ENCODE measurements around the gene ACOX2. TPM values are rescaled to one million over a fixed set of nuclear protein-coding genes. Genes with fewer than 3 reads are reported as not detected.

The ACOX2 gene
- total and polyA plus RNA-seq, 2 of the 13 experiments (the other 11 are each of a cell fraction or from before 2014, with no cell fraction given) = 42.6 to 98.5 TPM

DNA sequence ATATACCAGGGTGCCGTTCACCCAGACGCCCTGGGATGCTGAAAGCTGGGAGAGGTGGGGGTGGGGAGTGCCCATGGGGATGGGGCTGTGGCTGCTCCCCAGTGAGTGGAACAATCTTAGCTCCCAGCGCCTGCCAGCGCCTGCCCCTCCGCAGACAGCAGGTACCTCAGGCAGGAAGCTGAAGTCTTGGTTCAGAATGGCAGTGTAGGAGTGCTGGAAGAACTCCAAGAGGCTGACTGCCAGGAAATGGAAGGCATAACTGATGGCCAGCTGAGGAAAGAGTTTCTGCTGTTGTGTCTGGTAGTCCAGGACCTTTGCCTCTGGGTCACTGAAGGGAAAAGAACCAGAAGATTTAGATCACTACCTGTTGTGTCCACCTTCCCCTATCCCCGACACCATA is 8.4 kb downstream of the ACOX2 start:
- Histone ChIP-seq H3K4me3 (replicated peaks in 1 of 3; ENCODE audit: insufficient read depth in 1 of 3, low read depth in 2 of 3, low read length in 3 of 3) (no peak overlapping the region), H3K27me3 (ENCODE audit: control insufficient read depth in 1 of 2, insufficient read depth in 2 of 2, low read length in 2 of 2) (no peaks in the 10 kb centered on the region), H3K4me2 (ENCODE audit: low read depth, low read length) (no peak overlapping the region), H3K79me2 (ENCODE audit: insufficient read depth, low read length) (no peaks in the 10 kb centered on the region), H3K36me3 (replicated peaks in 1 of 2; ENCODE audit: control insufficient read depth in 1 of 2, insufficient read depth in 2 of 2, low read length in 2 of 2) (peaks cover 3 to 31% of the 10 kb centered on the region in 2 experiments; a peak in 4 of 5 replicates), H4K20me1 (ENCODE audit: insufficient read depth, low read length) (no peaks in the 10 kb centered on the region), H3K27ac (ENCODE audit: extremely low read length, insufficient read depth, low read length) (no peak overlapping the region), H3K4me1 (ENCODE audit: insufficient read depth, low read length) (peaks cover 63% of the 10 kb centered on the region), H3K9me3 (ENCODE audit: low read length) (no peaks in the 10 kb centered on the region), H2AFZ (ENCODE audit: low read length) (no peak overlapping the region), H3K9ac (ENCODE audit: insufficient read depth, low read depth, low read length) (no peak overlapping the region)
- WGBS (ENCODE audit: low lambda C conversion rate) = 98% methylated on average over 6 of the region's 6 CpGs
- DNase-seq (ENCODE audit: low spot score) (no peak), ATAC-seq (no peak), FAIRE-seq (no peak)
- intact Hi-C loops (cut with micrococcal nuclease; ENCODE audit: unreplicated experiment) (no loop called here), in situ Hi-C loops (cut with HindIII; ENCODE audit: extremely low pct_ligation_motif_present, low pct_unique_long_range_greater_than_20kb) (no loop called here)
- no TSS peak for BruUV-seq (replicated peaks)
- TF ChIP-seq HOXA9 (CRISPR knock-in tag; IDR thresholded peaks at IDR 0.05; ENCODE audit: borderline replicate concordance) = no peak
- no peak for TF ChIP-seq MEIS1 (CRISPR knock-in tag; IDR thresholded peaks at IDR 0.05; ENCODE audit: borderline replicate concordance)
- TF ChIP-seq IKZF4 (CRISPR knock-in tag; IDR thresholded peaks at IDR 0.05; ENCODE audit: borderline replicate concordance, low read depth, not compliant biosample characterization) = no peak
- TF ChIP-seq, protein P1, sequence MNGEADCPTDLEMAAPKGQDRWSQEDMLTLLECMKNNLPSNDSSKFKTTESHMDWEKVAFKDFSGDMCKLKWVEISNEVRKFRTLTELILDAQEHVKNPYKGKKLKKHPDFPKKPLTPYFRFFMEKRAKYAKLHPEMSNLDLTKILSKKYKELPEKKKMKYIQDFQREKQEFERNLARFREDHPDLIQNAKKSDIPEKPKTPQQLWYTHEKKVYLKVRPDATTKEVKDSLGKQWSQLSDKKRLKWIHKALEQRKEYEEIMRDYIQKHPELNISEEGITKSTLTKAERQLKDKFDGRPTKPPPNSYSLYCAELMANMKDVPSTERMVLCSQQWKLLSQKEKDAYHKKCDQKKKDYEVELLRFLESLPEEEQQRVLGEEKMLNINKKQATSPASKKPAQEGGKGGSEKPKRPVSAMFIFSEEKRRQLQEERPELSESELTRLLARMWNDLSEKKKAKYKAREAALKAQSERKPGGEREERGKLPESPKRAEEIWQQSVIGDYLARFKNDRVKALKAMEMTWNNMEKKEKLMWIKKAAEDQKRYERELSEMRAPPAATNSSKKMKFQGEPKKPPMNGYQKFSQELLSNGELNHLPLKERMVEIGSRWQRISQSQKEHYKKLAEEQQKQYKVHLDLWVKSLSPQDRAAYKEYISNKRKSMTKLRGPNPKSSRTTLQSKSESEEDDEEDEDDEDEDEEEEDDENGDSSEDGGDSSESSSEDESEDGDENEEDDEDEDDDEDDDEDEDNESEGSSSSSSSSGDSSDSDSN (CRISPR knock-in tag; IDR thresholded peaks at IDR 0.05) = no peak
- no peak for TF ChIP-seq SNAI1 (CRISPR knock-in tag; IDR thresholded peaks at IDR 0.05; ENCODE audit: borderline replicate concordance)
- CTCF ChIA-PET (ENCODE audit: low intra/inter-chr PET ratio, low total read pairs) = interaction anchor here (1.2 kb wide), 2 partner anchors 38 to 101 kb away, joined by 3 read pairs; no protein-coding TSS in a partner anchor
- POLR2A ChIA-PET = interaction anchor here (1.9 kb wide), 1 partner anchor 9 kb away, joined by 7 read pairs; no protein-coding TSS in a partner anchor
